ENCODE results near the gene GRIN2C.

- TF ChIP-seq EZH2 (IDR thresholded peaks at IDR 0.05) (no peak), POLR2AphosphoS5 (IDR thresholded peaks at IDR 0.05; ENCODE audit: borderline replicate concordance, low read depth, low read length) (no peak)
Observed at GRCh38 chr17:74859459-74860228, at the start of gene GRIN2C.

Data from SK-N-MC (cell line).